ENCODE measurements around the gene RBBP8.
A peak's percentile ranks its signal among the peaks of the same experiment; 100 is the strongest.

The RBBP8 gene

DNA sequence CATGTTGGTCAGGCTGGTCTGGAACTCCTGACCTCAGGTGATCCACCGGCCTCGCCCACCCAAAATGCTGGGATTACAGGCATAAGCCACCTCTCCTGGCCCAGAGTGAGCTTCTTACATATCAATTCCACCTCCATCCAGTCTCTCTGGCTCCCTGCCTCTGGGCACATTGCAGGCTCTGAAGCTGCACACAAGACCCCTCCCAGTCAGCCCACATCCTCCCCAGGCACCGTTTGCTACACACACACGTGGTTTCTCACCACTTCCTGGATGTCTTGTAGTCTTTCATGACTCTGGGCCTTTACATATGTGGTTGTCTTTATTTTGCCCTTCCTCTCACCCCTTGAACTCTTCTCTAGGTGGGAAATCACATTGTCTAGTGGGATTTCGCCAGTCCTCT, 138.2 kb downstream of the RBBP8 start:
- peaks cover 15% of the 10 kb centered on the region for H3K4me1 ChIP-seq (ENCODE audit: low read depth, poor library complexity, severe bottlenecking)
- peak overlapping the region; percentile 71 for H2AFZ ChIP-seq (ENCODE audit: low read depth)

DNA sequence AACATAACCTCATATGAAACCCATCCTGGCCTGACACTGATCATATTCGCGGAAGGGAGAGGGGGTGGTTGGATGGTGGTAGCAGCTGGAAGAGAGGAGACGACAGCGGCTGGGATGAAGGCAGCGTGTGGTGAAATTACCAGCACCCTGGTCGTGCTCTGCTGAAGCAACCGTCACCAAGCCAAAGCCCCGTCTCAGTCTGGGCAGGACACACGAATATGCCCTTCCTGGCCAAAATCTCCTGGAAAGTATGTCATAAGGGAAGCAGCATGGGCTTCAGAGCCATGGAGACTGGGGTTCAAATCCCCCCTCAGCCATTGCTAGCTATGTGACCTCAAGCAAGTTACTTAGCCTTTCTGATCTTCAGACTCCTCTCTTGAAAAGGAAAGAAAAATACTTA, 139.0 kb downstream of the RBBP8 start:
- no peaks in the 10 kb centered on the region for H3K27me3 ChIP-seq (ENCODE audit: insufficient read depth, low read depth)
- no peak overlapping the region for H3K4me3 ChIP-seq (IDR thresholded peaks at IDR 0.05; ENCODE audit: insufficient read depth, low read depth, low read length)
- H3K4me2 ChIP-seq, result peak overlapping the region; percentile 33; the same call in 1 of the 2 replicates
- peaks cover 15% of the 10 kb centered on the region for H3K4me1 ChIP-seq (ENCODE audit: low read depth, poor library complexity, severe bottlenecking)
- H4K20me1 ChIP-seq (ENCODE audit: insufficient read depth), result no peaks in the 10 kb centered on the region
- H3K79me2 ChIP-seq (ENCODE audit: insufficient read depth, low read depth), result no peaks in the 10 kb centered on the region
- no peak overlapping the region for H3K9ac ChIP-seq
- no peaks in the 10 kb centered on the region for H3K36me3 ChIP-seq (ENCODE audit: insufficient read depth)
- TF ChIP-seq, protein P1, sequence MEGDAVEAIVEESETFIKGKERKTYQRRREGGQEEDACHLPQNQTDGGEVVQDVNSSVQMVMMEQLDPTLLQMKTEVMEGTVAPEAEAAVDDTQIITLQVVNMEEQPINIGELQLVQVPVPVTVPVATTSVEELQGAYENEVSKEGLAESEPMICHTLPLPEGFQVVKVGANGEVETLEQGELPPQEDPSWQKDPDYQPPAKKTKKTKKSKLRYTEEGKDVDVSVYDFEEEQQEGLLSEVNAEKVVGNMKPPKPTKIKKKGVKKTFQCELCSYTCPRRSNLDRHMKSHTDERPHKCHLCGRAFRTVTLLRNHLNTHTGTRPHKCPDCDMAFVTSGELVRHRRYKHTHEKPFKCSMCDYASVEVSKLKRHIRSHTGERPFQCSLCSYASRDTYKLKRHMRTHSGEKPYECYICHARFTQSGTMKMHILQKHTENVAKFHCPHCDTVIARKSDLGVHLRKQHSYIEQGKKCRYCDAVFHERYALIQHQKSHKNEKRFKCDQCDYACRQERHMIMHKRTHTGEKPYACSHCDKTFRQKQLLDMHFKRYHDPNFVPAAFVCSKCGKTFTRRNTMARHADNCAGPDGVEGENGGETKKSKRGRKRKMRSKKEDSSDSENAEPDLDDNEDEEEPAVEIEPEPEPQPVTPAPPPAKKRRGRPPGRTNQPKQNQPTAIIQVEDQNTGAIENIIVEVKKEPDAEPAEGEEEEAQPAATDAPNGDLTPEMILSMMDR (conservative IDR thresholded peaks at IDR 0.05; ENCODE audit: low read depth, low read length), result no peak
- H3K27ac ChIP-seq, result no peak overlapping the region
- H2AFZ ChIP-seq (ENCODE audit: low read depth), result no peak overlapping the region

More for the DNA sequence above, 138.2 kb downstream of the RBBP8 start:
- Histone ChIP-seq H3K79me2 (ENCODE audit: insufficient read depth, low read depth) (no peaks in the 10 kb centered on the region), H4K20me1 (ENCODE audit: insufficient read depth) (no peaks in the 10 kb centered on the region), H3K4me2 (peak overlapping the region; percentile 33), H3K4me3 (IDR thresholded peaks at IDR 0.05; ENCODE audit: insufficient read depth, low read depth, low read length) (no peak overlapping the region), H3K36me3 (ENCODE audit: insufficient read depth) (no peaks in the 10 kb centered on the region), H3K27ac (peak overlapping the region; percentile 30), H3K9ac (no peak overlapping the region), H3K27me3 (ENCODE audit: insufficient read depth, low read depth) (no peaks in the 10 kb centered on the region)
- TF ChIP-seq, protein P1 (conservative IDR thresholded peaks at IDR 0.05; ENCODE audit: low read depth, low read length), result no peak

DNA sequence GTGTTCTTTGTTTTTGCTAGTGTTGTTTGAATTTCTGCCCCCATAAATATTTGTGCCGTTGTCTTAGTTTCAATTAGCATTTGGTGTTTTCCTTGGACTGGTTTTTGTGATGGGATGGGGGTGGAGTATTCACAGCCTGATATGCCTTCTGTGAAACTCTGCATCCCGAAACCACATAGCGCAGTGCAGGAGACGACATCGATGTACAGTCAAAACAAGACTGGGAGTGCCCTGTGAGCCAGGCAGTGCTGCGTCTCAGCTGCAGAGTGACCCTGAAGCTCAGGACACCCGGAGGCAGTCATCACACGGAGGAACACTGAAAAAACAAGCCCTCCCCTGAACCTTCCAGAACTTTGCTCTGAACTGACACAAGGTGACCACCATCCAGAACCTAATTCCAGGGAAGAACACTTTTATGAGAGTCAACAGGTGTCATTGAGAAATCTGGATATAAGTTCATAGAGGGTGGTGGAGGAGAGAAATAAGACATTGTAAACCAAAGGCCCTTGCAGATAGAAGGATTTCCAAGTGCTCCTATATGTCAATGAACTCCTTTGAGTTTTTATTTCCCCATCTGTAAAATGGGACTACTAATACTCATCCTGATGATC, 141.0 kb downstream of the RBBP8 start:
- Histone ChIP-seq H3K4me2 (no peak overlapping the region), H2AFZ (ENCODE audit: low read depth) (no peak overlapping the region), H3K27ac (no peak overlapping the region), H3K27me3 (ENCODE audit: insufficient read depth, low read depth) (no peaks in the 10 kb centered on the region), H3K9ac (no peak overlapping the region), H3K4me3 (IDR thresholded peaks at IDR 0.05; ENCODE audit: insufficient read depth, low read depth, low read length) (no peak overlapping the region), H3K79me2 (ENCODE audit: insufficient read depth, low read depth) (no peaks in the 10 kb centered on the region), H3K36me3 (ENCODE audit: insufficient read depth) (no peaks in the 10 kb centered on the region), H3K4me1 (ENCODE audit: low read depth, poor library complexity, severe bottlenecking) (peaks cover 24% of the 10 kb centered on the region), H4K20me1 (ENCODE audit: insufficient read depth) (no peaks in the 10 kb centered on the region)
- TF ChIP-seq, protein P1 (conservative IDR thresholded peaks at IDR 0.05; ENCODE audit: low read depth, low read length), result no peak

All from KMS-11 (cell line).